Measurements from ENCODE around the gene FUT1.

DNA sequence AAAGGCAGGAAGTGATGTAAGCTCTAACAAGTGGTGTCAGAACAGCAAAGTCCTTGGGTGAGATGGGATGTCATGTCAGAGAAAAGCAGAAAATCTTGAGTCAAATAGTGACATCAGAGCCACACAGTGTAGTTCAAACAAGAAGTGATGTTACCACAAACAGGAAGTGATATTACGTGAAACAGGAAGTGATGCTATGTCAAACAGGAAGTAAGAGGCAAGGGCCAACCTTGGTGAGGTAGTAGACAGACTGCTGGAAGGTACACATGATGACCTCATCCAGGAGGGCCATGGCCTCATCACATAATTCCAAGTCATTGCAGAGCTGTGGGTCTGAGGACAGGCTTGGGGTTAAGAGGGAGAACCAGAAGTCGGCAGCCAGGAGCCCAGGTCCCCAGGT, 25.9 kb downstream of the FUT1 start:
- no peak for TF ChIP-seq CTCF (IDR thresholded peaks at IDR 0.05)
- TF ChIP-seq POLR2A (IDR thresholded peaks at IDR 0.05) = no peak

Data from heart left ventricle (tissue), 13 donors.